Cardiac fibroblast (primary cell): ENCODE results near the gene CDKAL1.

Source experiments
- DNase-seq, 2 donors: peaks; one replicate each; pipeline versions ENCODE4 v3.0.0 to v3.0.0-alpha.2; 2010; ENCODE audit warnings: low read depth in 2 of 2
- H3K4me3 ChIP-seq, 2 donors: replicated peaks in 1 of 2; 1 replicate in 1 of 2; 2 replicates in 1 of 2; pipeline ENCODE4 v1.5.1; 2011; ENCODE audit warnings: low read depth in 2 of 2, low read length in 2 of 2, mild to moderate bottlenecking in 2 of 2, moderate library complexity in 1 of 2
- CTCF ChIP-seq: IDR thresholded peaks from one replicate; pipeline ENCODE4 v1.5.1; 2011; ENCODE audit warnings: low read depth, mild to moderate bottlenecking, low read length, inconsistent platforms

The CDKAL1 gene

GRCh38 chr6:21199262-21199661, 665.0 kb downstream of the CDKAL1 start:
- DNase-seq = no peak
- H3K4me3 ChIP-seq = no peak overlapping the region
- TF ChIP-seq CTCF = no peak

- DNase-seq = no peak
- H3K4me3 ChIP-seq = no peak overlapping the region
- TF ChIP-seq CTCF = no peak
Observed at GRCh38 chr6:21200134-21200870, 666.0 kb downstream of the CDKAL1 start.

- no peak for DNase-seq
- H3K4me3 ChIP-seq = no peak overlapping the region
- TF ChIP-seq CTCF = no peak
Observed at GRCh38 chr6:21201187-21201586, 666.9 kb downstream of the CDKAL1 start.

GRCh38 chr6:21201637-21202350, 667.5 kb downstream of the CDKAL1 start:
- no peak for DNase-seq
- TF ChIP-seq CTCF = no peak
- no peak overlapping the region for H3K4me3 ChIP-seq

- no peak for DNase-seq
- no peak overlapping the region for H3K4me3 ChIP-seq
- no peak for TF ChIP-seq CTCF
Observed at GRCh38 chr6:21202521-21202920, 668.3 kb downstream of the CDKAL1 start.

GRCh38 chr6:21204951-21205350, 670.7 kb downstream of the CDKAL1 start:
- H3K4me3 ChIP-seq = no peak overlapping the region
- no peak for TF ChIP-seq CTCF
- DNase-seq = no peak
